RCC 7860 (cell line): ENCODE measurements around the gene BFSP2.
A peak's percentile ranks its signal among the peaks of the same experiment; 100 is the strongest.
"Not testable (repeated sequence)": the region's sequence is repeated elsewhere in the genome, so short reads cannot be mapped to it uniquely, and the experiment has no call there.

Source experiments
- DNase-seq: peaks from one replicate; pipeline ENCODE4 v3.0.0-alpha.2; 2015; ENCODE audit warnings: low spot score
- FAIRE-seq: peaks from 2 replicates; lab custom pipeline; 2012; peaks lifted over from hg19 to GRCh38; lab: Jason Lieb, UNC

BFSP2 gene

DNA sequence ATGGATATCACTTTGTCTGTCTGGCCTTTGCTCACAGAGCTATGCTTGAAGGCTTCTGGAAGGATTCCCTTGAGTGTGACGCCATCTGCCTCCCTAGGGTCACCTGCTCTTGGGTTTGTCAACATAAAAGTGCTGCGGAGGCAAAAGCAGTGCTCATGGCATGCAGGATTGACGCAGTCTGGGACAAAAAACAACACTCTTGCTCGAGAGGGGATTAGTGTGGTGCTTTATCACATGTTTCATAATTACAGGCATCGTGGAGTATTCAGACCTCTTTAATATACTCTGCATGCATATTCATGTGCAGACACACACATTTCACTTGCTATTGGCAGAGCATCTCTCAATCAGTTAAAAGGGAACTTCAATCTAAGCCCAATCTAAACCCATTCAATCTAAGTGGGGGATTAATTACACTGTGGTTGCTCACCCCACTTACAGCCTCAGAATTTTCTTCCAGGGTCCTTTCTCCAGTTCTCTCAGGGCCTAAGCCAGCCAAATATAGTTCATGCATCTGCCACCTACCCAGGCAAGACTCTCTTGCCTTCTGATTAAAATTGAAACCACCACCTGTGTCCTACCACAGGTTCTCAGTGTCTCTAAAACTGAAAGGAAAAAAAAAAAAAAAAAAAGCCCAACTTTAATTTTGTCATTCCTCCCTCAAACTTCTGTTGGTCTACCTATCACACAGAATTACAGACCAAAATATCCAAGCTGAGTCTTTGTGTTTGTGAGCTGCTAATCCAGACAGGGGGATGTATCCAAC lies 75.6 kb downstream of the BFSP2 start:
- no peak for FAIRE-seq
- no peak for DNase-seq

DNA sequence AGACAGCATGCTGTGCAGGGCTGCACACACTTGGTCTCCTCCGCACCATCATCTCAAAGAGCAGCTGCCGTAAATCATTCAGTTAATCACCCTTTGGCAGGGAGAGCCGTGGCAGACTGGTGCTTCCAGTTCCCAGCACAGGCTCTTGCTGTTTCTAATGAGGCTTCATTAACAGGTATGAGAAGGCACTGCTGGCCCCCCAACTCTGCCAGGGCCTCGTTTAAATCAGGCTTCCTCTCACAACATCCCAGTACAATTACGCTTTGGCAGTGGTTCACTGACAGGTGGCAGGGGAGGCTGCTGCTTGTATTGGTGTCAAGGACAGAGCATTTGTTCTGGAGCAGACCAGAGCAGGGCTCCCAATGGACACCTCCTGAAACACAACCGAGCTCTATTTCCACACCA lies 77.1 kb downstream of the BFSP2 start:
- no peak for DNase-seq
- FAIRE-seq = no peak

DNA sequence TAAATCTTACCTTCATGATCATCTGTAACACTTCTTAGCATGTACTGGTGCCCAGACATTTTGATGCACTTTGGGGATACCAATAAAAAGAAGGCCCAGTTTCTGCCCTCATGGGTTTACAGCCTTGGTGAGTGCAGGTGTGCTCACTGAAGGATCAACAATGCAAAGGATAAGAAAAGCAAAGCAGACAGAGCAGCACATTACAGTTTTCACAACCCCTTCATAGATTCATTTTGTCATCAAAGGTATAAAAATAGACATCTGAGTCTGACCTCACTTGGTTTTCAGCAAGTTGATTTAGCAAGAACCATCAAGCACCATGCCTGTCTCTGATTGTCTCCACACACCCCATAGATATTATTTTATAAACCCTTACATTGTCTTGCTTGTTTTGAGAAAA lies 77.6 kb downstream of the BFSP2 start:
- DNase-seq (no peak), FAIRE-seq (no peak)

GRCh38 chr3:133478624-133479023 lies 78.8 kb downstream of the BFSP2 start:
- FAIRE-seq = no peak

DNA sequence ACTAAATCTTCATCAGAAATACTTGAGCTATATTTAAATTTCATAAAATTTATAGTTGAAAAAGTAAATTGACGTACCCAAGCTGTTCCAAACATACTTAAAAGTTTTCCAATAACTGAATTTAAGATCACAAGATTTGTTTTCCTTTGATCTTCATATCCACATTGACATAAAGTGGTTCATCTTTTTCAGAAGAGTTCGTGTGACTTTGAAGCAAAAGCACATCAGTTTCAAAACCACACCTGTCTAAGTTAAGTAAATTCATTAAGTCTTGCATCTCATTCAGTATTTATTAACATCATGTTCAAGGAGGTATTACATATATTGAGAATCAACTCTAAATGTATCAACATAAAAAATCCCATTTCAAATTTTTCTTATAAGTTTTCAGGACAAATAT lies 79.5 kb downstream of the BFSP2 start:
- no peak for DNase-seq
- peak; percentile 4 for FAIRE-seq

More at GRCh38 chr3:133478624-133479023, 78.8 kb downstream of the BFSP2 start:
- DNase-seq = no peak

DNA sequence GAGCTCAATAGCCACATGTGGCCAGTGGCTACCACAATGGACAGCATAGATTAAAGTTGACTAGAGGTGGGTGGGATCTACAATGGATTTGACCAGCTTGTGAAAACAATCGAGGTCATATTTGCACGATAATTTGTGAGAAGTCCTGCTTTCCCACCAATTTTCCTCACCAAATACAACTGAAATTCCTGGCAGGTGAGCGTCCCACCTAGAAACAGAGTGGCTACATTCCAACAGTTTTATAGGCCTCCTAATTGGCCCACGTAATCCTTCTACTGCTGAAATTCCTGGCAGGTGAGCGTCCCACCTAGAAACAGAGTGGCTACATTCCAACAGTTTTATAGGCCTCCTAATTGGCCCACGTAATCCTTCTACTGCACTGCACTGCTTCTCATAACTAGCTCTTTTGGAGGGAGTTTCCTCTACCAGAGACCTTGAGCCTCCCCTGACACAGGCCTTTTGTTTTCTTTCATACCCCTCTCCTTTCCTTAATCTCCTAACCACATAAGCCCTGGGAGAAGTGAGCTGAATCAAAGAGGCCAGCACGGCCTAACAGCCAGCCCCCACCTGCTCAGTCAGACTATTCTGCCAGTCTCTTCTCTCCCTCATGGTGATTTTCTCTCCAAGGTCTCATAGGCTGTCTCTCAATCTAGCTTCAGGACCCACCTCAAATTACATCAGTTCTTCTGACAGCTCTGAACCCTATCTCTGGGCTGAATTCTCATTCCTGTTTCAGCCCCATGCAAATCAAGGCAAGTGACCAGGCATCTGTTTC lies 80.2 kb downstream of the BFSP2 start:
- FAIRE-seq (no peak), DNase-seq (peak; percentile 72)

DNA sequence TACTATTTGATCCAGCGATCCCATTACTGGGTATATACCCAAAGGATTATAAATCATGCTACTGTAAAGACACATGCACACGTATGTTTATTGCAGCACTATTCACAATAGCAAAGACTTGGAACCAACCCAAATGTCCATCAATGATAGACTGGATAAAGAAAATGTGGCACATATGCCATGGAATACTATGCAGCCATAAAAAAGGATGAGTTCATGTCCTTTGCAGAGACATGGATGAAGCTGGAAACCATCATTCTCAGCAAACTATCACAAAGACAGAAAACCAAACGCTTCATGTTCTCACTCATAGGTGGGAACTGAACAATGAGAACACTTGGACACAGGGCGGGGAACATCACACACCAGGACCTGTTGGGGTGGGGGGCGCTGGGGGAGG lies 82.6 kb downstream of the BFSP2 start:
- not testable (repeated sequence) for FAIRE-seq, DNase-seq

DNA sequence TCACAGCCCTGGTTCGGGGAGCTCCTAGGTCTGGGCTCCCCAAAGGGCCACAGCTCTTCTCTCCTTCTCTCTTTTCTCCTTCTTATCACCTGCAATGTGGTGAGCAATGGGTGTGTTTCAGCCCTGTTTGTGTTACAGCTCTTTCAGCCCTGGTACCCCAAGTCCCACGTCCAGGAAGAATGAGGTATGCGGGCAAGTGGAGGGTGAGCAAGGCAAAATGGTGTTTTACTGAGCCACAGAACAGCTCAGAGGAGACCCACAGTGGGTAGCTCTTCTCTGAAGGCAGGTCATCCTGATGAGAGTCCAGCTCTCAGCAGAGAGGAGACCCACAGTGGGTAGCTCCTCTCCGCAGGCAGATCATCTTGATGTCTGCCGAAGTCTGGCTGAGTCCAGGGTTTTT lies 86.8 kb downstream of the BFSP2 start:
- DNase-seq (no peak), FAIRE-seq (no peak)

GRCh38 chr3:133487204-133487603 lies 87.3 kb downstream of the BFSP2 start:
- FAIRE-seq (no peak), DNase-seq (no peak)

GRCh38 chr3:133487920-133488540 lies 88.2 kb downstream of the BFSP2 start:
- no peak for FAIRE-seq
- no peak for DNase-seq

DNA sequence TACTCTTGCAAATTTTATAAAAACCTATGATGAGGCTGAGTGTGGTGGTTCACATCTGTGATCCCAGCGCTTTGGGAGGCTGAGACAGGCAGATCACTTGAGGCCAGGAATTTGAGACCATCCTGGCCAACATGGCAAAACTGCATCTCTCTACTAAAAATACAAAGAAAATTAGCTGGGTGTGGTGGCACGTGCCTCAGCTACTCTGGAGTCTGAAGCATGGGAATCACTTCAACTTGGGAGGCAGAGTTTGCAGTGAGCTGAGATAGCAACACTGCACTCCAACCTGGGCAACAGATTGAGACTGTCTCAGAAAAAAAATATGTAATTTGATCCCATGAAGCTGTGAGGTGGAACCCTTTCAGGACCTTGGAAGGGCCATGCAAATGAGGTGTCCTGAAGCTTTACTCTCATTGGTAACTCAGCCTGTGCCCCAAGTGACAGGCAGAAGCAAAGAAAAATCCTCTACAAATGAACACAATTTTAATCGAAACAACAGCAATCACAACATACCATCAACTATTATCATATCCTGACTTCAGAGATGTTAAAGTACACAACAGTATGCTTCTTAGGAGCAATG lies 89.0 kb downstream of the BFSP2 start:
- DNase-seq (no peak), FAIRE-seq (no peak)

DNA sequence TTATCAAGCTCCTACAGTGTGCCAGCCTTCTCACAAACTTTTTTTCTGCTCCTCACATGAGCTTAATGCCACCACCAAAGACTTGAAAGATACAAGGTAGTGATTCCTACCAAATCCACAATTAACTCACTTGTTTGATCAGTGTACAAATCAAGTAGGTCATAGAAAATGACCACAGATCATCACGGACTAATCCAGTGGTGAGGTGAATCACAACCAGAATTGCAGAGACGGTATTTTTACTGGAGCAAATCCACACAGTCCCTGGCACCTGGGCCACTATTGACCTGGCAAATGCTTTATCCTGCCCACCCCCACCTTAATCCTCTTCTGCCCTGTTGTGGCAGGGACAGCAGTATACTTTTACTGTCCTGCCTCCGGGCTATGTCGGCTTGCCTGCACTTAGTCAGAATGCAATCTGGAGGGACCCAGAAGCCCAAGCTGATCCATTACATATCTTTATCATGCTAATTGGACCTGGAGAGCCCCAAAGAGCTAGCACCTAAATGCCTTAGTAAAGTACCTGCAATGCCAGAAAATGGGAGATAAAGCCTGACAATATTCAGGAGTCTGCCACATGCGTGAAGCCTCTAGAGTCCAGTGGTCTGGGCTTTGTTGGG lies 89.7 kb downstream of the BFSP2 start:
- DNase-seq (no peak), FAIRE-seq (no peak)

DNA sequence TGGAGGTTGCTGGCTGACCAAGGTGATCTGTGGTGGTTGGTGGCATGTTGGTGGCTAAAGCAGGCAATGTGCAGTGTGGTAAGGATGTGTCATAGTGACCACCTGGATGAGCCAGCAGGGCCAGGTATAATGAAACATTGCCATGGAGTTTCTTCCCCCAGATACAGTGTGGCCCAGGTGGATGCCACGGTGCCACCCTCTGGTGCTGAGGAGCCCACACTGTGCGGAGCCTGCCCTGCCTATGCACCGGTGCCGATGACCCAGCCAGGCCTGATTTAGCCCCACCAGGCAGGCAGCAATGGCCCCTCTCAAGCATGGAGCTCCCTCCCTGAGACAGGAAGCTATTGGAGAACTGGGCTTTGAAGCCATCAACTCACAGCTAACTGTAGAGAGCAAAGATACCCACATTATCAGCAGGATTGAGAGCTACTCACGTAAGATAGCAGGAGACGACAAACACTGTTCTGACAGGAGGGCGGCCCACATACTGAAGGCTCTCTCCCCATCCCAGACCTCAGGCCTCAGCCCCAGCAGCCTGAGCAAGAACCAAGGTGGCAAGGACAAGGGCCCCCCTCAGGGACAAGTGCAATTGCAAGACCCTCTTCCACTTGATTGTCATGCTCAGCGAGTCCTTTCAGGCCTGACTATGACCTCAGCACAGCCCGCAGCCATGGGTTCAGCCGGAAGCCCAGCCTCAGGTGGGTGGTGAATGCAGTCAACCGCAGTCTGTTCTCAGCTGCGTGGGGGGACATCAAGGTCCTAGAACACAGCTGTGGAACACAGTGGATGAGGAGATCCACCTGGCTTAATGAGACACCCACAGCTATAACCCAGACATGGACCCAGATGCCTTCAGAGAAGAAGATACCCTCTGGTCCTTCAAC lies 90.9 kb downstream of the BFSP2 start:
- FAIRE-seq (no peak), DNase-seq (no peak)

DNA sequence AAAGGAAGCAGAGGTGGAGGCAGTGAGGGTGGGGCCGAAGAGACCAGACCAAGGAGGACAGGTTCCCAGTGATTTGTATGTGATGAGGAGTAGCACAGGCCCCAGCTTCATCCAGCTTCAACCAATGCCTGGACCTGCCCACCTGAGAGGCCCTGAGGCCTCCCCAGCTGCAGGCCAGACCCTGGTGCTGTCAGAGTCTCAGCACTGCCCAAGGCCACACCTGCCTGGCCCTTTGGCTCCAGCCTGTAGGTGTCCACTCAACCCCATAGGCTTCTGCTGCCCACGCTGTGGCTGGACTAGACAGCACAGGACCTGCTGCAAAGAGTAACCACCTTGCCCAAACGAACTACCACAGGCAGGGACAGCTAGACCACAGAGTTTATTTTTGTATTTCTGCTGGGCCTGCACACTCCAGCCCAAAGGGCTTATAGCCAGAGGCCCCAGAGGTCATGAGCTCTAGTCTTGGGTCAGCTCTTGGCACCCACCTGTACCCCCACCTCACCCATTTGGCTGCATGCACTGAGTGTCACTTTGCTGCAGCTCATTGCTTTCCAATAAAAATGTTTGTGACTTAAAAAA lies 91.7 kb downstream of the BFSP2 start:
- DNase-seq (no peak), FAIRE-seq (no peak)

DNA sequence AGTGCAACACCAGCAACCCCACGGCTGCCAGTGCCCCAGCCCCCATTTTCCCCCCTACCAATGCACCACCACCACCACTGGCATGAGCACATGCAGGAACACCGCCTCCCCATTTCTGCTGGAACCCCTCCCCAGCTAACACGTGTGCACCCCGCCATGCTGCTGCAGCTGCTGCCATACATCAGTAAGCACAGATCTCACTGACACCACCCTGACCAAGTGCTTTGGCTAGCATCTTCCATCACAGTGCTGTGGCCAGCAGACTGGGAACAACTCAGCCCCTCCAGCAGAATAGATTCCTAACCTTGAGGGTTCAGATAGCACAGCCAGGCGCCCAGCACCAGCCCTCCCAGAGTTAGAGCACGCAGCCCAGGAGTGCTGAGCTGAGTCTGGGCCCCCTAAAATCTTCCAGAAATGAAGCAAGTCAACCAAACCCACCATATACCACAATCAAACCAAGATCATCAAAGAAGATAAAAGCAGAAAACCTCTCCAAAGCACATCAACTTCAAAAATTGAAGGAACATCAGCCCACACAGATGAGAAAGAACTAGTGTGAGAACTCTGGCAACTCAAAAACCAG lies 92.4 kb downstream of the BFSP2 start:
- FAIRE-seq (no peak), DNase-seq (no peak)

DNA sequence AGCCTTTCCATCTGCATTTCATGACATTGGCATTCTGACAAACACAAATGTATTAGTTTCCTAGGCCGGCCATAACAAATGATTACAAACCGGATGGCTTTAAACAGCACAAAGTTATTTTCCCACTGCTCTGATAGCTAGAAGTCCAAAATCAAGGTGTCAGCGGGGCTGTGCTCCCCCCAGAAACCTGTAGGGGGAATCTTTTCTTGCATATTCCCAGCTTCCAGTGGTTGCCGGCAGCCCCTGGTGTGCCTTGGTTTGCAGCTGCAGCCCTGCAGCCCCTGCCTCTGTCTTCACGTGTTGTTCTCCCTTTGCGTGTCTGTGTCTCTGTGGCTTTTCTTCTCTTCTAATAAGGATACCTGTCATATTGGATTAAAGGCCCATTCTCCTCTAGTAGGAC lies 94.6 kb downstream of the BFSP2 start:
- DNase-seq (no peak), FAIRE-seq (no peak)

DNA sequence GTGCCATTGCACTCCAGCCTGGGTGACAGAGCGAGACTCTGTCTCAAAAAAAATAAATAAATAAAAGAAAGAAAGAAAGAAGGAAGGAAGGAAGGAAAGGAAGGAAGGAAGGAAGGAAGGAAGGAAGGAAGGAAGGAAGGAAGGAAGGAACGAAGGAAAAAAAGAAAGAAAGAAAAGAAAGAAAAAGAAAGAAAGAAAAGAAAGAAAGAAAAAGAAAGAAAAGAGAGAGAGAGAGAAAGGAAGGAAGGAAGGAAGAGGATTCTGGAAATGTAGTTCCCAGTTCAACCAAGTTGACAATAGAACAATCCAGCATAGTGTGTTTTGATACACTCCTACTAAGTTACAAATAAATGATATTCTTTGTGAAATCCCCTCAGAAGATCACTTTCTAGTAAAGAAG lies 102.7 kb downstream of the BFSP2 start:
- FAIRE-seq, DNase-seq: not testable (repeated sequence)

GRCh38 chr3:133503409-133503808 lies 103.6 kb downstream of the BFSP2 start:
- FAIRE-seq = no peak
- no peak for DNase-seq

- FAIRE-seq (no peak), DNase-seq (no peak)
Measured at GRCh38 chr3:133504736-133505135, 104.9 kb downstream of the BFSP2 start.
